ENCODE data around the gene PDE4B.

DNA sequence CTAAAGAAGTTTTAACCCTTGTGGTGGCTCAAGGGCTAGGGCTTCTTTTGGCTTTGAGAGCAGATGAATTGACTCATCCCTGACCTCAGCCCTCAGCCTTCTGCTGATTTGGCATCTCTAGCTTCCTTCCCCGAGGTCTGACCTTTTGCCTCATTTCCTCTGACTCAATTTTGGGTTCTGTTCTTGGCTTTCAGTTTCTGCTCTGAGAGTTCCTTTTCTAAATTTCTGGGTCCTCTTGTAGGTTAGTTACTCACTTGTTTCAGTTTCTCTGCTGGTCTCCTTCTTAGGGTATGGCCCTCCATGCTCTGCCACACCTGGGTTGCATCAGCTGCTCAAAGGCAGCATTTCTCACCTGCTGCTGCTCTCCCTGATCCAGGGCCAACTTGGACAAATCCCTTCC, 19.4 kb downstream of the PDE4B start:
- TF ChIP-seq EZH2 (conservative IDR thresholded peaks at IDR 0.05; ENCODE audit: low read depth, low read length) (no peak), ZFP37 (CRISPR knock-in tag; IDR thresholded peaks at IDR 0.05; ENCODE audit: borderline replicate concordance) (no peak), LCORL (IDR thresholded peaks at IDR 0.05) (no peak), LCORL (CRISPR knock-in tag; IDR thresholded peaks at IDR 0.05) (no peak), TARDBP (CRISPR knock-in tag; IDR thresholded peaks at IDR 0.05) (no peak), RAD21 (CRISPR knock-in tag; IDR thresholded peaks at IDR 0.05) (no peak), JUND (CRISPR knock-in tag; IDR thresholded peaks at IDR 0.05) (no peak), ZNF841 (CRISPR knock-in tag; IDR thresholded peaks at IDR 0.05; ENCODE audit: borderline replicate concordance) (no peak), PTBP1 (IDR thresholded peaks at IDR 0.05; ENCODE audit: low read depth, low read length, poor library complexity, severe bottlenecking) (no peak), ZNF549 (CRISPR knock-in tag; IDR thresholded peaks at IDR 0.05) (no peak), CHD2 (IDR thresholded peaks at IDR 0.05; ENCODE audit: low read depth, low read length) (no peak), TFAP4 (IDR thresholded peaks at IDR 0.05; ENCODE audit: borderline replicate concordance, low read depth) (no peak), SETDB1 (CRISPR knock-in tag; IDR thresholded peaks at IDR 0.05; ENCODE audit: borderline replicate concordance) (no peak)
- TF ChIP-seq, protein P1, sequence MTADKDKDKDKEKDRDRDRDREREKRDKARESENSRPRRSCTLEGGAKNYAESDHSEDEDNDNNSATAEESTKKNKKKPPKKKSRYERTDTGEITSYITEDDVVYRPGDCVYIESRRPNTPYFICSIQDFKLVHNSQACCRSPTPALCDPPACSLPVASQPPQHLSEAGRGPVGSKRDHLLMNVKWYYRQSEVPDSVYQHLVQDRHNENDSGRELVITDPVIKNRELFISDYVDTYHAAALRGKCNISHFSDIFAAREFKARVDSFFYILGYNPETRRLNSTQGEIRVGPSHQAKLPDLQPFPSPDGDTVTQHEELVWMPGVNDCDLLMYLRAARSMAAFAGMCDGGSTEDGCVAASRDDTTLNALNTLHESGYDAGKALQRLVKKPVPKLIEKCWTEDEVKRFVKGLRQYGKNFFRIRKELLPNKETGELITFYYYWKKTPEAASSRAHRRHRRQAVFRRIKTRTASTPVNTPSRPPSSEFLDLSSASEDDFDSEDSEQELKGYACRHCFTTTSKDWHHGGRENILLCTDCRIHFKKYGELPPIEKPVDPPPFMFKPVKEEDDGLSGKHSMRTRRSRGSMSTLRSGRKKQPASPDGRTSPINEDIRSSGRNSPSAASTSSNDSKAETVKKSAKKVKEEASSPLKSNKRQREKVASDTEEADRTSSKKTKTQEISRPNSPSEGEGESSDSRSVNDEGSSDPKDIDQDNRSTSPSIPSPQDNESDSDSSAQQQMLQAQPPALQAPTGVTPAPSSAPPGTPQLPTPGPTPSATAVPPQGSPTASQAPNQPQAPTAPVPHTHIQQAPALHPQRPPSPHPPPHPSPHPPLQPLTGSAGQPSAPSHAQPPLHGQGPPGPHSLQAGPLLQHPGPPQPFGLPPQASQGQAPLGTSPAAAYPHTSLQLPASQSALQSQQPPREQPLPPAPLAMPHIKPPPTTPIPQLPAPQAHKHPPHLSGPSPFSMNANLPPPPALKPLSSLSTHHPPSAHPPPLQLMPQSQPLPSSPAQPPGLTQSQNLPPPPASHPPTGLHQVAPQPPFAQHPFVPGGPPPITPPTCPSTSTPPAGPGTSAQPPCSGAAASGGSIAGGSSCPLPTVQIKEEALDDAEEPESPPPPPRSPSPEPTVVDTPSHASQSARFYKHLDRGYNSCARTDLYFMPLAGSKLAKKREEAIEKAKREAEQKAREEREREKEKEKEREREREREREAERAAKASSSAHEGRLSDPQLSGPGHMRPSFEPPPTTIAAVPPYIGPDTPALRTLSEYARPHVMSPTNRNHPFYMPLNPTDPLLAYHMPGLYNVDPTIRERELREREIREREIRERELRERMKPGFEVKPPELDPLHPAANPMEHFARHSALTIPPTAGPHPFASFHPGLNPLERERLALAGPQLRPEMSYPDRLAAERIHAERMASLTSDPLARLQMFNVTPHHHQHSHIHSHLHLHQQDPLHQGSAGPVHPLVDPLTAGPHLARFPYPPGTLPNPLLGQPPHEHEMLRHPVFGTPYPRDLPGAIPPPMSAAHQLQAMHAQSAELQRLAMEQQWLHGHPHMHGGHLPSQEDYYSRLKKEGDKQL (CRISPR knock-in tag; IDR thresholded peaks at IDR 0.05; ENCODE audit: low read depth), result no peak

All from HepG2 (cell line).